Chondrocyte (in vitro differentiated cells): ENCODE measurements around the gene COL25A1. TPM values are rescaled to one million over a fixed set of nuclear protein-coding genes. Genes with fewer than 3 reads are reported as not detected.

Experiments used
- DNase-seq: peaks from one replicate; pipeline ENCODE4 v3.0.0; 2021; ENCODE audit warnings: mixed read lengths, low spot score
- H3K27ac Mint-ChIP-seq: one replicate; pipeline ENCODE4 v1.8.0; 2021; ENCODE audit warnings: mild to moderate bottlenecking, moderate library complexity, mixed read lengths; ENCODE audit not compliant: unreplicated experiment
- H3K27me3 Mint-ChIP-seq: 2 replicates; pipeline ENCODE4 v1.8.0; 2021; ENCODE audit warnings: low read depth, mixed read lengths
- H3K36me3 Mint-ChIP-seq: 2 replicates; pipeline ENCODE4 v1.8.0; 2021; ENCODE audit warnings: low read depth, mixed read lengths
- H3K4me1 Mint-ChIP-seq: 2 replicates; pipeline ENCODE4 v1.8.0; 2021; ENCODE audit warnings: low read depth, mild to moderate bottlenecking, mixed read lengths
- H3K4me3 Mint-ChIP-seq: one replicate; pipeline ENCODE4 v1.8.0; 2021; ENCODE audit warnings: mild to moderate bottlenecking, moderate library complexity, mixed read lengths; ENCODE audit not compliant: unreplicated experiment
- H3K9me3 Mint-ChIP-seq: 2 replicates; pipeline ENCODE4 v1.8.0; 2021; ENCODE audit warnings: low read depth, mixed read lengths
- total RNA-seq: library from RNA; stranded (reverse); gene quantifications from 3 replicates; pipeline ENCODE4 v1.2.1, GENCODE V29; 2021
- TF ChIP-seq, protein P1 (sequence below): fragments of 200-600 bp; sonication (generic); IDR thresholded peaks from 2 replicates; pipeline ENCODE4 v1.5.0; 2021; ENCODE audit warnings: antibody characterized with exemption, mild to moderate bottlenecking, moderate library complexity

Gene COL25A1
- total RNA-seq, 1 donor from 2014 or later, result 0.45 TPM

DNA sequence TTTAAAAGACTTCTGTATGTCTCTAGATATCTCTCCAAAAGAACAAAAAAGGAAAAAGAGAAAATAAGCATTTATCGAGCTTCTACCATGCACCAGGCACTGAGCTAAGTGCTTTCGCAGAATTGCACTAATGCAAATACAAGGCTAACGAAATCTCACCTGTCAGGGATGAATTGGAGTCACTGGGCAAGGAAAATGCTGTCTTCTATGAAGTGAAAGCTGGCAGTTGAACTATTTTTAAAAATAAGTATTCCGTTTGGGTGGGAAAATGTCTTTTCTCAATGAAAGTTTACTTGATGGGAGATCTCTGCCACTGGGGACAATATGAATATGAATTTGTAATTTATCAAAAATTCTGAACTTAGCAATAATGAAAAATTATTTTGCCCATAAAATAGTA, 47.6 kb downstream of the COL25A1 start:
- H3K4me1 Mint-ChIP-seq, result no peaks in the 10 kb centered on the region

DNA sequence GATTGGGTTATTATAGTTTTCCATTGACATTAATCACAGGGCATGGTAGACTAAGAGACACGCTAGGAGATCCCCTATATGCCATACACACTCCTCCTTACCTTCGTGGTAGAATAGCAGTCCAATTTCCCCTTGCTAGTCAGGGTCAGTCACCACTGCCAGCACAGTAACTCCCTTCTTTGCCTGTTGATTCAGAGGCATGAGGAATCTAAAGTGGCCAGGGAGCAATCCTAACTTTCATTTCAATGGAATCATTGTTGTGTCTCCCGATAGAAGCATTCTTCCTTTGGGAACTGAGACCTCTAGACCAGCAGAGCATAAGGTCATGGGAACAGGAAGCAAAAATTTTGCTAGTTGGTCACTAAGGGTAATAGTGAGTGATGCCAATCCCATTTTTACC, 51.1 kb downstream of the COL25A1 start:
- no peaks in the 10 kb centered on the region for H3K27me3 Mint-ChIP-seq
- no peaks in the 10 kb centered on the region for H3K9me3 Mint-ChIP-seq
- H3K4me1 Mint-ChIP-seq, result no peaks in the 10 kb centered on the region
- no peak overlapping the region for H3K27ac Mint-ChIP-seq
- H3K4me3 Mint-ChIP-seq, result no peak overlapping the region
- TF ChIP-seq, protein P1, sequence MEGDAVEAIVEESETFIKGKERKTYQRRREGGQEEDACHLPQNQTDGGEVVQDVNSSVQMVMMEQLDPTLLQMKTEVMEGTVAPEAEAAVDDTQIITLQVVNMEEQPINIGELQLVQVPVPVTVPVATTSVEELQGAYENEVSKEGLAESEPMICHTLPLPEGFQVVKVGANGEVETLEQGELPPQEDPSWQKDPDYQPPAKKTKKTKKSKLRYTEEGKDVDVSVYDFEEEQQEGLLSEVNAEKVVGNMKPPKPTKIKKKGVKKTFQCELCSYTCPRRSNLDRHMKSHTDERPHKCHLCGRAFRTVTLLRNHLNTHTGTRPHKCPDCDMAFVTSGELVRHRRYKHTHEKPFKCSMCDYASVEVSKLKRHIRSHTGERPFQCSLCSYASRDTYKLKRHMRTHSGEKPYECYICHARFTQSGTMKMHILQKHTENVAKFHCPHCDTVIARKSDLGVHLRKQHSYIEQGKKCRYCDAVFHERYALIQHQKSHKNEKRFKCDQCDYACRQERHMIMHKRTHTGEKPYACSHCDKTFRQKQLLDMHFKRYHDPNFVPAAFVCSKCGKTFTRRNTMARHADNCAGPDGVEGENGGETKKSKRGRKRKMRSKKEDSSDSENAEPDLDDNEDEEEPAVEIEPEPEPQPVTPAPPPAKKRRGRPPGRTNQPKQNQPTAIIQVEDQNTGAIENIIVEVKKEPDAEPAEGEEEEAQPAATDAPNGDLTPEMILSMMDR, result no peak
- DNase-seq, result no peak
- H3K36me3 Mint-ChIP-seq, result no peaks in the 10 kb centered on the region

More for the DNA sequence above, 47.6 kb downstream of the COL25A1 start:
- TF ChIP-seq, protein P1, result no peak
- no peaks in the 10 kb centered on the region for H3K9me3 Mint-ChIP-seq
- H3K27me3 Mint-ChIP-seq, result no peaks in the 10 kb centered on the region
- H3K4me3 Mint-ChIP-seq, result no peak overlapping the region
- H3K27ac Mint-ChIP-seq, result no peak overlapping the region
- DNase-seq, result no peak
- H3K36me3 Mint-ChIP-seq, result no peaks in the 10 kb centered on the region

DNA sequence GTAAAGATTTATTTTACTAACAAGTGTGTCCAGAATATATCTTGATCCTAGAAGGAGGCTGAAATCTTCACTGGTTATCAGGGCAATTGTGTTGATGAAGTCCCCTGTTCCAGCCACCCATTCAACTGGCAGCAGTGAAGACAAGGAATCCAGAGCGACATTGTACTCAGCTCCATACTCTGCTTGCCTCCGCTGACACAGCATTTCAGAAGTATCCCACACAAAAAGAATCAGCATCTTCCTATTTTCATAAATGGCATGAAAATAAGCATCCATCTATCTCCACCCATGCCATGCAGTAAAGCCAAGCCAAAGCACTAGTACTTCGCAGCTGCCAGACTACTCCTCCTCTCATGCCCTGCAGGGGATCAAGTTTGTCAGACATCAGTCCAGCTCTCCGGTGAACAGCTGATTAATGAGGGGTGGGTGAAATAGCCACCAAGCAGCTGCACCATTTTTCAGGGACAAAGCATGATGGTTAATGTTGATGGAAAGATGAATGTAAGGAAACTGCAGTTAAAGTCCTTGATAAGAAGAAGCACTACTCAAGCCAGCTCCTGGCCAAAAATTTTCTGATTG, 54.0 kb downstream of the COL25A1 start:
- TF ChIP-seq, protein P1, result no peak
- H3K4me3 Mint-ChIP-seq, result no peak overlapping the region
- no peak for DNase-seq
- H3K27me3 Mint-ChIP-seq, result no peaks in the 10 kb centered on the region
- H3K9me3 Mint-ChIP-seq, result no peaks in the 10 kb centered on the region
- no peaks in the 10 kb centered on the region for H3K4me1 Mint-ChIP-seq
- no peak overlapping the region for H3K27ac Mint-ChIP-seq
- H3K36me3 Mint-ChIP-seq, result no peaks in the 10 kb centered on the region

DNA sequence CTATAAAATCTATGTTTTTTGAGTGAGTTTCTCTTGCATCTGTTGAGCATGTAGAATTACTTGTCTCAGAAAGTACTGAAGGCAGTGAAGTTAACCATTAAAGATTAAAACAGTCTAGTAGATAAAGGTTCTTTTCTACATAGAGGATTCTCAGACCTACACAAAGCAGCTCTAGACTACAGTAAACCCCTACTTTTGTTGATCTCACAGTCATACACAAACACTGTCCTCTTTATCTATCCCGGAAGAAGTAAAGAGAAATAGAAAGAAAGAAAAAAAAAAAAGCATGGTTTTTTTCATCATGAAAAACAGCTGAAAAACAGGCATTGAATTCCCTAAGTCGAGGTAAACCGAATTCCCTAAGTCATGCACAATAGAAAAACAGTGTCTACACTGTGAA, 58.6 kb downstream of the COL25A1 start:
- Mint-ChIP-seq H3K4me3 (no peak overlapping the region), H3K27me3 (no peaks in the 10 kb centered on the region), H3K9me3 (no peaks in the 10 kb centered on the region), H3K36me3 (no peaks in the 10 kb centered on the region), H3K4me1 (no peaks in the 10 kb centered on the region), H3K27ac (no peak overlapping the region)
- no peak for DNase-seq
- TF ChIP-seq, protein P1, result no peak

DNA sequence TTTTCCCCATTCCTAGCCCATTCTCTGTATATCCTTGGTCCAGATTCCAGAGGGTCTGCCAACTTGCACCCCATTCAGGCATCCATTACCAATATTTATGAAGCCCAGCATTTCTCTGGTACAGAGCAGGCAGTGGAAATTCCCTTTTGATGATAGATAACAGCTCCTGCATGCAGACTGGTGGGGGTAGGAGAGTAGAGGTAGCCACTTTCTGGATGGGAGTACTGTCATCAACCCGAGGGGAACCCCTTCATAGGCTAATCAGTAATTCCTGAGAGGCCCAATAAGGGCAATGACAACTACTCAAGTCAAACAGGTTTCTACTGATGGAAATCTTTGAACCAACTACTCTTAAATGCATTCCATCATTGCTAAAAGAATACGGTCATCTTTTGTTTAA, 63.7 kb downstream of the COL25A1 start:
- TF ChIP-seq, protein P1, result no peak
- no peak overlapping the region for H3K27ac Mint-ChIP-seq
- H3K27me3 Mint-ChIP-seq, result no peaks in the 10 kb centered on the region
- H3K9me3 Mint-ChIP-seq, result peaks cover 13% of the 10 kb centered on the region
- no peak overlapping the region for H3K4me3 Mint-ChIP-seq
- peaks cover 1% of the 10 kb centered on the region for H3K36me3 Mint-ChIP-seq
- DNase-seq, result no peak
- no peaks in the 10 kb centered on the region for H3K4me1 Mint-ChIP-seq
